Mesodermal cell (in vitro differentiated cells): ENCODE measurements around the gene MRPL19.
"Not testable (repeated sequence)": the region's sequence is repeated elsewhere in the genome, so short reads cannot be mapped to it uniquely, and the experiment has no call there.

ENCODE experiments used
- H3K27ac ChIP-seq: 2 replicates; pipeline ENCODE4 v1.7.0; 2013; ENCODE audit warnings: mild to moderate bottlenecking, low read depth, low read length, moderate library complexity; ENCODE audit not compliant: severe bottlenecking
- H3K36me3 ChIP-seq: 2 replicates; pipeline ENCODE4 v1.7.1; 2013; ENCODE audit warnings: mild to moderate bottlenecking, low read length, moderate library complexity; ENCODE audit not compliant: control insufficient read depth, insufficient read depth
- H3K4me1 ChIP-seq: one replicate; pipeline ENCODE4 v1.7.1; 2013; ENCODE audit warnings: mild to moderate bottlenecking, low read length; ENCODE audit not compliant: insufficient read depth, control insufficient read depth, poor library complexity, severe bottlenecking
- H3K4me3 ChIP-seq: 2 replicates; pipeline ENCODE4 v1.7.0; 2013; ENCODE audit warnings: low read length, control low read depth, mild to moderate bottlenecking; ENCODE audit not compliant: insufficient read depth, poor library complexity, severe bottlenecking; ENCODE audit errors: extremely low read depth
- H3K9me3 ChIP-seq: 2 replicates; pipeline ENCODE4 v1.7.1; 2013; ENCODE audit warnings: mild to moderate bottlenecking, low read length, moderate library complexity; ENCODE audit not compliant: control insufficient read depth
- WGBS, 2 experiments: methylation state at CpG; one replicate each; pipeline ENCODE4 v1.1.5; 2013; ENCODE audit warnings: missing lambda C conversion rate in 2 of 2; ENCODE audit not compliant: insufficient coverage in 2 of 2; 5-methylcytosine and 5-hydroxymethylcytosine counted together

Gene MRPL19

GRCh38 chr2:75705921-75706320, 59.3 kb downstream of the MRPL19 start:
- WGBS, 2 experiments, result 75 to 83% methylated on average over 1 of the region's 1 CpG
- Histone ChIP-seq H3K4me1 (peaks cover 6% of the 10 kb centered on the region), H3K4me3 (no peak overlapping the region), H3K27ac (no peak overlapping the region), H3K36me3 (peaks cover 23% of the 10 kb centered on the region), H3K9me3 (no peaks in the 10 kb centered on the region)

GRCh38 chr2:75707901-75708300, 61.3 kb downstream of the MRPL19 start:
- Histone ChIP-seq H3K9me3 (no peaks in the 10 kb centered on the region), H3K36me3 (peaks cover 13% of the 10 kb centered on the region), H3K27ac (no peak overlapping the region), H3K4me1 (peaks cover 11% of the 10 kb centered on the region), H3K4me3 (no peak overlapping the region)
- 93% methylated on average over 2 of the region's 3 CpGs; no CpG with 5 or more reads in 1 of the 2 experiments for WGBS, 2 experiments

- peaks cover 11% of the 10 kb centered on the region for H3K4me1 ChIP-seq
- H3K36me3 ChIP-seq, result peaks cover 4% of the 10 kb centered on the region
- H3K9me3 ChIP-seq, result no peaks in the 10 kb centered on the region
- no CpG with 5 or more reads among the region's 3 CpGs for WGBS, 2 experiments
- no peak overlapping the region for H3K27ac ChIP-seq
- peak overlapping the region; percentile 62 for H3K4me3 ChIP-seq
These were observed 62.7 kb downstream of the MRPL19 start for GRCh38 chr2:75709297-75709696.

GRCh38 chr2:75710220-75710576, 63.6 kb downstream of the MRPL19 start:
- Histone ChIP-seq H3K4me1 (peaks cover 11% of the 10 kb centered on the region), H3K36me3 (no peaks in the 10 kb centered on the region), H3K4me3 (peak overlapping the region; percentile 62), H3K27ac (peak overlapping the region; percentile 96), H3K9me3 (no peaks in the 10 kb centered on the region)
- 6 to 22% methylated on average over 3 to 10 of the region's 12 CpGs for WGBS, 2 experiments

GRCh38 chr2:75710577-75711253, 64.1 kb downstream of the MRPL19 start, which contains the start of gene GCFC2:
Gene GCFC2 (minus strand): TSS chr2:75710915. CDS start chr2:75710855, 60 bp downstream.
- Histone ChIP-seq H3K4me3 (peak within 1 kb of the TSS; percentile 62), H3K9me3 (no peaks in the 10 kb centered on the region), H3K36me3 (no peaks in the 10 kb centered on the region), H3K27ac (peak within 1 kb of the TSS; percentile 96), H3K4me1 (peaks cover 11% of the 10 kb centered on the region)
- WGBS, 2 experiments, result 1 to 4% methylated on average over 39 to 60 of the region's 66 CpGs

- H3K27ac ChIP-seq, H3K4me3 ChIP-seq, H3K9me3 ChIP-seq, H3K36me3 ChIP-seq: not testable (repeated sequence)
- H3K4me1 ChIP-seq, result peaks cover 11% of the 10 kb centered on the region
- WGBS, 2 experiments, result 98 to 99% methylated on average over 18 to 19 of the region's 31 CpGs
These were observed 65.0 kb downstream of the MRPL19 start for GRCh38 chr2:75711590-75711989.

- 93 to 94% methylated on average over 3 of the region's 3 CpGs for WGBS, 2 experiments
- no peaks in the 10 kb centered on the region for H3K36me3 ChIP-seq
- no peak overlapping the region for H3K27ac ChIP-seq
- no peaks in the 10 kb centered on the region for H3K9me3 ChIP-seq
- H3K4me3 ChIP-seq, result no peak overlapping the region
- H3K4me1 ChIP-seq, result no peaks in the 10 kb centered on the region
These were observed 69.8 kb downstream of the MRPL19 start for GRCh38 chr2:75716406-75716805.

GRCh38 chr2:75719616-75720015, 73.0 kb downstream of the MRPL19 start:
- Histone ChIP-seq H3K4me1 (no peaks in the 10 kb centered on the region), H3K27ac (no peak overlapping the region), H3K9me3 (no peaks in the 10 kb centered on the region), H3K4me3 (no peak overlapping the region), H3K36me3 (no peaks in the 10 kb centered on the region)
- no CpG with 5 or more reads among the region's 1 CpG for WGBS, 2 experiments

- 80% methylated on average over 1 of the region's 1 CpG; no CpG with 5 or more reads in 1 of the 2 experiments for WGBS, 2 experiments
- no peaks in the 10 kb centered on the region for H3K4me1 ChIP-seq
- no peak overlapping the region for H3K4me3 ChIP-seq
- no peak overlapping the region for H3K27ac ChIP-seq
- H3K9me3 ChIP-seq, result no peaks in the 10 kb centered on the region
- no peaks in the 10 kb centered on the region for H3K36me3 ChIP-seq
These were observed 73.9 kb downstream of the MRPL19 start for GRCh38 chr2:75720525-75720924.

- Histone ChIP-seq H3K36me3 (no peaks in the 10 kb centered on the region), H3K27ac (no peak overlapping the region), H3K4me1 (no peaks in the 10 kb centered on the region), H3K9me3 (no peaks in the 10 kb centered on the region), H3K4me3 (no peak overlapping the region)
These were observed 76.1 kb downstream of the MRPL19 start for GRCh38 chr2:75722687-75723086.

GRCh38 chr2:75728614-75729419, 82.2 kb downstream of the MRPL19 start:
- Histone ChIP-seq H3K9me3 (no peaks in the 10 kb centered on the region), H3K4me1 (no peaks in the 10 kb centered on the region), H3K4me3 (no peak overlapping the region), H3K27ac (no peak overlapping the region), H3K36me3 (no peaks in the 10 kb centered on the region)
- 92 to 95% methylated on average over 3 to 4 of the region's 6 CpGs for WGBS, 2 experiments
